Right atrium auricular region (tissue), 2 donors: ENCODE data around the gene CCDC68. TPM values are rescaled to one million over a fixed set of nuclear protein-coding genes. Genes with fewer than 3 reads are reported as not detected.

Experiments used
- DNase-seq: peaks from one replicate; pipeline ENCODE4 v3.0.0-alpha.2; 2019; ENCODE audit warnings: low spot score
- H3K27ac ChIP-seq, 2 donors: fragments of 200-600 bp; sonication (generic); 1 replicate in 1 of 2; 2 replicates in 1 of 2; pipeline ENCODE4 v1.5.1; 2016 to 2019
- H3K27me3 ChIP-seq, 2 donors: fragments of 200-600 bp; sonication (generic); one replicate each; pipeline versions ENCODE4 v1.5.1 to v1.6.0; 2017 to 2019
- H3K36me3 ChIP-seq: fragments of 200-600 bp; sonication (generic); one replicate; pipeline ENCODE4 v1.5.1; 2016
- H3K4me1 ChIP-seq, 2 donors: fragments of 200-600 bp; sonication (generic); one replicate each; pipeline versions ENCODE4 v1.5.1 to v1.6.0; 2017 to 2019
- H3K4me3 ChIP-seq, 2 donors: fragments of 200-600 bp; sonication (generic); 1 replicate in 1 of 2; 2 replicates in 1 of 2; pipeline ENCODE4 v1.5.1; 2017 to 2019; ENCODE audit warnings: mild to moderate bottlenecking in 1 of 2, moderate library complexity in 1 of 2
- H3K9me3 ChIP-seq, 2 donors: fragments of 200-600 bp; sonication (generic); one replicate each; pipeline ENCODE4 v1.5.1; 2019
- CTCF ChIP-seq, 2 donors: fragments of 200-600 bp; sonication (generic); IDR thresholded peaks; one replicate each; pipeline ENCODE4 v1.5.1; 2019; ENCODE audit warnings: antibody characterized with exemption in 2 of 2
- total RNA-seq, 2 donors: library from RNA; depleted of rRNA; stranded (reverse); fragments of >200 nt; gene quantifications; one replicate each; pipeline ENCODE4 v1.1.0, GENCODE V29; 2016

Gene CCDC68
- total RNA-seq, 2 donors from 2014 or later: 7.3 to 8.0 TPM

GRCh38 chr18:55000529-55000928 lies 41.3 kb upstream of the CCDC68 start:
- Histone ChIP-seq H3K27me3 (no peaks in the 10 kb centered on the region), H3K9me3 (no peaks in the 10 kb centered on the region), H3K36me3 (no peaks in the 10 kb centered on the region), H3K4me1 (no peaks in the 10 kb centered on the region), H3K27ac (no peak overlapping the region), H3K4me3 (no peak overlapping the region)
- TF ChIP-seq CTCF (IDR thresholded peaks at IDR 0.05): no peak
- DNase-seq: no peak

GRCh38 chr18:54999016-54999415 lies 39.8 kb upstream of the CCDC68 start:
- no peaks in the 10 kb centered on the region for H3K9me3 ChIP-seq
- no peaks in the 10 kb centered on the region for H3K4me1 ChIP-seq
- H3K27ac ChIP-seq: no peak overlapping the region
- H3K4me3 ChIP-seq: no peak overlapping the region
- H3K36me3 ChIP-seq: no peaks in the 10 kb centered on the region
- no peak for TF ChIP-seq CTCF (IDR thresholded peaks at IDR 0.05)
- H3K27me3 ChIP-seq: no peaks in the 10 kb centered on the region
- no peak for DNase-seq

GRCh38 chr18:54995421-54996143 lies 36.3 kb upstream of the CCDC68 start:
- Histone ChIP-seq H3K4me1 (no peaks in the 10 kb centered on the region), H3K27me3 (no peaks in the 10 kb centered on the region), H3K36me3 (no peaks in the 10 kb centered on the region), H3K9me3 (no peaks in the 10 kb centered on the region), H3K27ac (no peak overlapping the region), H3K4me3 (no peak overlapping the region)
- DNase-seq: no peak
- no peak for TF ChIP-seq CTCF (IDR thresholded peaks at IDR 0.05)

GRCh38 chr18:54991981-54992380 lies 32.7 kb upstream of the CCDC68 start:
- no peaks in the 10 kb centered on the region for H3K4me1 ChIP-seq
- no peaks in the 10 kb centered on the region for H3K36me3 ChIP-seq
- no peak overlapping the region for H3K27ac ChIP-seq
- H3K27me3 ChIP-seq: no peaks in the 10 kb centered on the region
- H3K9me3 ChIP-seq: no peaks in the 10 kb centered on the region
- H3K4me3 ChIP-seq: no peak overlapping the region
- TF ChIP-seq CTCF (IDR thresholded peaks at IDR 0.05): no peak
- no peak for DNase-seq

- Histone ChIP-seq H3K27me3 (no peaks in the 10 kb centered on the region), H3K4me3 (no peak overlapping the region), H3K27ac (no peak overlapping the region), H3K36me3 (no peaks in the 10 kb centered on the region), H3K4me1 (no peaks in the 10 kb centered on the region), H3K9me3 (no peaks in the 10 kb centered on the region)
- no peak for TF ChIP-seq CTCF (IDR thresholded peaks at IDR 0.05)
- DNase-seq: no peak
Measured at GRCh38 chr18:54984908-54985307, 25.6 kb upstream of the CCDC68 start.

GRCh38 chr18:54983791-54984190 lies 24.5 kb upstream of the CCDC68 start:
- Histone ChIP-seq H3K27me3 (no peaks in the 10 kb centered on the region), H3K36me3 (no peaks in the 10 kb centered on the region), H3K9me3 (no peaks in the 10 kb centered on the region), H3K27ac (no peak overlapping the region), H3K4me3 (no peak overlapping the region), H3K4me1 (no peaks in the 10 kb centered on the region)
- TF ChIP-seq CTCF (IDR thresholded peaks at IDR 0.05): no peak
- no peak for DNase-seq
